Measurements from ENCODE around the gene ZNF587. TPM values are rescaled to one million over a fixed set of nuclear protein-coding genes. Genes with fewer than 3 reads are reported as not detected.
"Not testable (repeated sequence)": the region's sequence is repeated elsewhere in the genome, so short reads cannot be mapped to it uniquely, and the experiment has no call there.

ZNF587 gene
- total and polyA plus RNA-seq, 5 donors from 2014 or later, result 2.7 to 45.3 (median 4.2) TPM

- H3K27me3 Mint-ChIP-seq, result no peaks in the 10 kb centered on the region
- peaks cover 4% of the 10 kb centered on the region for H3K4me1 ChIP-seq (ENCODE audit: control insufficient read depth, insufficient read depth, low read length, poor library complexity, severe bottlenecking)
- no peak overlapping the region for H3K27ac ChIP-seq (ENCODE audit: insufficient read depth, low read length, poor library complexity, severe bottlenecking)
- no peaks in the 10 kb centered on the region for H3K27me3 ChIP-seq (ENCODE audit: control insufficient read depth, insufficient read depth, low read length)
- H3K27ac Mint-ChIP-seq, result no peak overlapping the region
- H3K4me3 Mint-ChIP-seq, result peak overlapping the region in 1 of 4 donors; percentile 54
- H3K36me3 ChIP-seq (ENCODE audit: control insufficient read depth, insufficient read depth, low read length), result no peaks in the 10 kb centered on the region
- DNase-seq (no peak), ATAC-seq (ENCODE audit: low read depth in 2 of 2) (no peak)
- no peak overlapping the region for H3K4me3 ChIP-seq (ENCODE audit: low read depth, low read length)
- H3K4me1 Mint-ChIP-seq, result peaks cover 19 to 64% (median 33%) of the 10 kb centered on the region in 4 donors
- H3K9me3 ChIP-seq (ENCODE audit: control insufficient read depth in 2 of 2, low read length in 2 of 2), result no peaks in the 10 kb centered on the region
- H3K9me3 Mint-ChIP-seq, result peaks cover 0 to 5% (median 0%) of the 10 kb centered on the region in 7 donors
- peaks cover 25% of the 10 kb centered on the region for H3K36me3 Mint-ChIP-seq
Observed at GRCh38 chr19:57825511-57825910, 24.1 kb upstream of the ZNF587 start.

DNA sequence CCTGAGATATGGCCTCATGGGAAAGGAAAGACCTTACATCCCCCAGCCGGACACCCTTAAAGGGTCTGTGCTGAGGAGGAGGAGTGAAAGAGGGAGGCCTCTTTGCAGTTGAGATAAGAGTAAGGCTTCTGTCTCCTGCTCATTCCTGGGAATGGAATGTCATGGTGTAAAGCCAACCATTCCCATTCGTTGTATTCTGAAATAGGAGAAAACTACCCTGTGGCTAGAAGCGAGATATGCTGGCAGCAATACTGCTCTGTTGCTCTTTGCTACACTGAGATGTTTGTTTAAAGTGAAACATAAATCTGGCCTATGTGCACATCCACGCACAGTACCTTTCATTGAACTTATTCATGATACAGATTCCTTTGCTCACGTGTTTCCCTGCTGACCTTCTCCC, 20.3 kb upstream of the ZNF587 start:
- Histone ChIP-seq H3K27ac (ENCODE audit: insufficient read depth, low read length, poor library complexity, severe bottlenecking) (no peak overlapping the region), H3K9me3 (ENCODE audit: control insufficient read depth in 2 of 2, low read length in 2 of 2) (no peaks in the 10 kb centered on the region), H3K36me3 (ENCODE audit: control insufficient read depth, insufficient read depth, low read length) (no peaks in the 10 kb centered on the region), H3K4me3 (ENCODE audit: low read depth, low read length) (no peak overlapping the region), H3K27me3 (ENCODE audit: control insufficient read depth, insufficient read depth, low read length) (no peaks in the 10 kb centered on the region), H3K4me1 (ENCODE audit: control insufficient read depth, insufficient read depth, low read length, poor library complexity, severe bottlenecking) (no peaks in the 10 kb centered on the region)
- H3K36me3 Mint-ChIP-seq, result peaks cover 29% of the 10 kb centered on the region
- no peak for ATAC-seq (ENCODE audit: low read depth in 2 of 2)
- H3K27ac Mint-ChIP-seq, result peak overlapping the region in 1 of 3 donors; percentile 84
- peaks cover 0 to 8% (median 0%) of the 10 kb centered on the region in 7 donors for H3K9me3 Mint-ChIP-seq
- H3K27me3 Mint-ChIP-seq, result no peaks in the 10 kb centered on the region
- H3K4me3 Mint-ChIP-seq, result no peak overlapping the region
- no peak for DNase-seq
- H3K4me1 Mint-ChIP-seq, result peaks cover 13 to 41% (median 15%) of the 10 kb centered on the region in 4 donors

- H3K36me3 Mint-ChIP-seq, result peaks cover 29% of the 10 kb centered on the region
- H3K27me3 Mint-ChIP-seq, result no peaks in the 10 kb centered on the region
- H3K9me3 Mint-ChIP-seq, result peaks cover 0 to 7% (median 0%) of the 10 kb centered on the region in 7 donors
- ATAC-seq (ENCODE audit: low read depth in 2 of 2) (no peak), DNase-seq (peak in 2 of 3 donors; percentile 6 to 24)
- H3K4me3 Mint-ChIP-seq, result peak within 1 kb of the TSS in 1 of 4 donors; percentile 7
- Histone ChIP-seq H3K9me3 (ENCODE audit: control insufficient read depth in 2 of 2, low read length in 2 of 2) (no peaks in the 10 kb centered on the region), H3K36me3 (ENCODE audit: control insufficient read depth, insufficient read depth, low read length) (no peaks in the 10 kb centered on the region), H3K4me1 (ENCODE audit: control insufficient read depth, insufficient read depth, low read length, poor library complexity, severe bottlenecking) (no peaks in the 10 kb centered on the region), H3K27ac (ENCODE audit: insufficient read depth, low read length, poor library complexity, severe bottlenecking) (no peak within 1 kb of the TSS), H3K27me3 (ENCODE audit: control insufficient read depth, insufficient read depth, low read length) (no peaks in the 10 kb centered on the region), H3K4me3 (ENCODE audit: low read depth, low read length) (no peak within 1 kb of the TSS)
- peaks cover 8 to 37% (median 11%) of the 10 kb centered on the region in 4 donors for H3K4me1 Mint-ChIP-seq
- H3K27ac Mint-ChIP-seq, result peak within 1 kb of the TSS in 1 of 3 donors; percentile 84
Observed at GRCh38 chr19:57830071-57830602, 19.5 kb upstream of the ZNF587 start, which contains the start of gene ZNF587B. Gene ZNF587B (plus strand): TSS chr19:57830299. CDS start chr19:57830529, 230 bp downstream.

- H3K9me3 ChIP-seq (ENCODE audit: control insufficient read depth in 2 of 2, low read length in 2 of 2); H3K4me3 Mint-ChIP-seq; DNase-seq; H3K4me3 ChIP-seq (ENCODE audit: low read depth, low read length); H3K27me3 Mint-ChIP-seq; H3K4me1 ChIP-seq (ENCODE audit: control insufficient read depth, insufficient read depth, low read length, poor library complexity, severe bottlenecking); ATAC-seq (ENCODE audit: low read depth in 2 of 2); H3K27me3 ChIP-seq (ENCODE audit: control insufficient read depth, insufficient read depth, low read length); H3K27ac ChIP-seq (ENCODE audit: insufficient read depth, low read length, poor library complexity, severe bottlenecking); H3K27ac Mint-ChIP-seq; H3K9me3 Mint-ChIP-seq: not testable (repeated sequence)
- peaks cover 0 to 17% (median 13%) of the 10 kb centered on the region in 4 donors for H3K4me1 Mint-ChIP-seq
- H3K36me3 ChIP-seq (ENCODE audit: control insufficient read depth, insufficient read depth, low read length), result peaks cover 27% of the 10 kb centered on the region
- H3K36me3 Mint-ChIP-seq, result peaks cover 24% of the 10 kb centered on the region
Observed at GRCh38 chr19:57836991-57837390, 12.7 kb upstream of the ZNF587 start.

GRCh38 chr19:57838622-57839191, 11.0 kb upstream of the ZNF587 start:
- H3K9me3 ChIP-seq (ENCODE audit: control insufficient read depth in 2 of 2, low read length in 2 of 2); DNase-seq; H3K4me3 ChIP-seq (ENCODE audit: low read depth, low read length); H3K27ac ChIP-seq (ENCODE audit: insufficient read depth, low read length, poor library complexity, severe bottlenecking); H3K27me3 ChIP-seq (ENCODE audit: control insufficient read depth, insufficient read depth, low read length); H3K4me1 ChIP-seq (ENCODE audit: control insufficient read depth, insufficient read depth, low read length, poor library complexity, severe bottlenecking); H3K27me3 Mint-ChIP-seq; H3K4me3 Mint-ChIP-seq; ATAC-seq (ENCODE audit: low read depth in 2 of 2); H3K9me3 Mint-ChIP-seq: not testable (repeated sequence)
- Mint-ChIP-seq H3K4me1 (peaks cover 0 to 12% (median 10%) of the 10 kb centered on the region in 4 donors), H3K27ac (peak overlapping the region in 2 of 3 donors; percentile 41 to 83), H3K36me3 (peaks cover 27% of the 10 kb centered on the region)
- peaks cover 36% of the 10 kb centered on the region for H3K36me3 ChIP-seq (ENCODE audit: control insufficient read depth, insufficient read depth, low read length)

DNA sequence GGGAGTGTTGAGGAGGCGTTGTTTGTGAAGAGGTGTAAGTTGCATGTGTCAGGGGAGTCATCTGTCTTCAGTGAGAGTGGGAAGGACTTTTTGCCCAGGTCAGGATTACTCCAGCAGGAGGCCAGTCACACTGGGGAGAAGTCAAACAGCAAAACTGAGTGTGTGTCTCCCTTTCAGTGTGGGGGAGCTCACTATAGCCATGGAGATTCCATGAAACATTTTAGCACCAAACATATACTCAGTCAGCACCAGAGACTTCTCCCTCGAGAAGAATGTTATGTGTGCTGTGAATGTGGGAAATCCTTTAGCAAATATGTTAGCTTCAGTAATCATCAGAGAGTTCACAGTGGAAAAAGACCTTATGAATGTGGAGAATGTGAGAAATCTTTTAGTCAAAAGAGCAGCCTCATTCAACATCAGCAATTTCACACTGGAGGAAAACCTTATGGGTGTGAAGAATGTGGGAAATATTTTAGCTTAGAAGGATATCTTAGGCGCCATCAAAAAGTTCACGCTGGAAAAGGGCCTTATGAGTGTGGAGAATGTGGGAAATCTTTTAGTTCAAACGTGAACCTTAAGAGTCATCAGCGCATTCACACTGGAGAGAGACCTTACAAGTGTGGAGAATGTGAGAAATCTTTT, 8.4 kb upstream of the ZNF587 start:
- Histone ChIP-seq H3K27me3 (ENCODE audit: control insufficient read depth, insufficient read depth, low read length) (no peaks in the 10 kb centered on the region), H3K4me1 (ENCODE audit: control insufficient read depth, insufficient read depth, low read length, poor library complexity, severe bottlenecking) (no peaks in the 10 kb centered on the region), H3K36me3 (ENCODE audit: control insufficient read depth, insufficient read depth, low read length) (peaks cover 36% of the 10 kb centered on the region), H3K4me3 (ENCODE audit: low read depth, low read length) (no peak overlapping the region), H3K9me3 (ENCODE audit: control insufficient read depth in 2 of 2, low read length in 2 of 2) (peaks cover 0 to 2% of the 10 kb centered on the region in 2 experiments), H3K27ac (ENCODE audit: insufficient read depth, low read length, poor library complexity, severe bottlenecking) (no peak overlapping the region)
- DNase-seq (no peak), ATAC-seq (ENCODE audit: low read depth in 2 of 2) (no peak)
- Mint-ChIP-seq H3K9me3 (no peaks in the 10 kb centered on the region), H3K4me3 (no peak overlapping the region), H3K4me1 (peaks cover 0 to 15% (median 15%) of the 10 kb centered on the region in 4 donors), H3K27me3 (no peaks in the 10 kb centered on the region), H3K36me3 (peaks cover 37% of the 10 kb centered on the region), H3K27ac (peak overlapping the region in 1 of 3 donors; percentile 26)

GRCh38 chr19:57847164-57847563, 2.5 kb upstream of the ZNF587 start:
- not testable (repeated sequence) for ATAC-seq (ENCODE audit: low read depth in 2 of 2)

More at GRCh38 chr19:57847164-57847563, 2.5 kb upstream of the ZNF587 start:
- H3K27ac Mint-ChIP-seq; DNase-seq; H3K27me3 Mint-ChIP-seq; H3K4me3 ChIP-seq (ENCODE audit: low read depth, low read length); H3K36me3 ChIP-seq (ENCODE audit: control insufficient read depth, insufficient read depth, low read length); H3K9me3 ChIP-seq (ENCODE audit: control insufficient read depth in 2 of 2, low read length in 2 of 2); H3K27me3 ChIP-seq (ENCODE audit: control insufficient read depth, insufficient read depth, low read length); H3K27ac ChIP-seq (ENCODE audit: insufficient read depth, low read length, poor library complexity, severe bottlenecking): not testable (repeated sequence)
- peaks cover 15% of the 10 kb centered on the region for H3K4me1 ChIP-seq (ENCODE audit: control insufficient read depth, insufficient read depth, low read length, poor library complexity, severe bottlenecking)
- Mint-ChIP-seq H3K4me1 (peaks cover 17 to 31% (median 26%) of the 10 kb centered on the region in 4 donors), H3K9me3 (peaks cover 0 to 18% (median 4%) of the 10 kb centered on the region in 7 donors), H3K36me3 (peaks cover 27% of the 10 kb centered on the region), H3K4me3 (peak overlapping the region in 1 of 4 donors; percentile 21)

Data from CD4-positive, CD25-positive, alpha-beta regulatory T cell (primary cell).